ENCODE data around the gene CIAO3. TPM values are rescaled to one million over a fixed set of nuclear protein-coding genes. Genes with fewer than 3 reads are reported as not detected.
"Not testable (repeated sequence)": the region's sequence is repeated elsewhere in the genome, so short reads cannot be mapped to it uniquely, and the experiment has no call there.

The CIAO3 gene
- total RNA-seq, 1 donor from 2014 or later, result 47.1 TPM

- DNase-seq (ENCODE audit: low spot score), result no peak
Observed at GRCh38 chr16:760065-760464, 19.3 kb upstream of the CIAO3 start.

- DNase-seq (ENCODE audit: low spot score), result no peak
Observed at GRCh38 chr16:759110-759910, 18.5 kb upstream of the CIAO3 start.

- DNase-seq (ENCODE audit: low spot score), result no peak
Observed at GRCh38 chr16:756428-756827, 15.6 kb upstream of the CIAO3 start.

GRCh38 chr16:754656-755055 lies 13.9 kb upstream of the CIAO3 start:
- no peak for DNase-seq (ENCODE audit: low spot score)

GRCh38 chr16:754121-754607 lies 13.4 kb upstream of the CIAO3 start:
- not testable (repeated sequence) for DNase-seq (ENCODE audit: low spot score)

- DNase-seq (ENCODE audit: low spot score), result no peak
Observed at GRCh38 chr16:752007-752312, 11.2 kb upstream of the CIAO3 start.

GRCh38 chr16:751152-752006 lies 10.6 kb upstream of the CIAO3 start:
- no peak for DNase-seq (ENCODE audit: low spot score)

- DNase-seq (ENCODE audit: low spot score), result no peak
Observed at GRCh38 chr16:750485-750884, 9.7 kb upstream of the CIAO3 start.

- DNase-seq (ENCODE audit: low spot score), result no peak
Observed at GRCh38 chr16:749010-749409, 8.2 kb upstream of the CIAO3 start.

- DNase-seq (ENCODE audit: low spot score), result no peak
Observed at GRCh38 chr16:747978-748746, 7.4 kb upstream of the CIAO3 start.

GRCh38 chr16:746637-747036 lies 5.8 kb upstream of the CIAO3 start:
- no peak for DNase-seq (ENCODE audit: low spot score)

- no peak for DNase-seq (ENCODE audit: low spot score)
Observed at GRCh38 chr16:745739-746138, 4.9 kb upstream of the CIAO3 start.

- DNase-seq (ENCODE audit: low spot score), result no peak
Observed at GRCh38 chr16:743794-744500, 3.1 kb upstream of the CIAO3 start.

GRCh38 chr16:742894-743293 lies 2.1 kb upstream of the CIAO3 start:
- DNase-seq (ENCODE audit: low spot score), result not testable (repeated sequence)

- no peak for DNase-seq (ENCODE audit: low spot score)
Observed at GRCh38 chr16:741986-742629, 1.3 kb upstream of the CIAO3 start.

GRCh38 chr16:740459-740763 lies 386 bp downstream of the CIAO3 start:
- DNase-seq (ENCODE audit: low spot score), result no peak

GRCh38 chr16:739560-740458 lies 988 bp downstream of the CIAO3 start:
- no peak for DNase-seq (ENCODE audit: low spot score)

- no peak for DNase-seq (ENCODE audit: low spot score)
Observed at GRCh38 chr16:736936-737481, 3.8 kb downstream of the CIAO3 start.

GRCh38 chr16:735982-736453 lies 4.8 kb downstream of the CIAO3 start:
- no peak for DNase-seq (ENCODE audit: low spot score)
